Motor neuron (in vitro differentiated cells): ENCODE results near the gene ADAM33. TPM values are rescaled to one million over a fixed set of nuclear protein-coding genes. Genes with fewer than 3 reads are reported as not detected.

ENCODE experiments used
- ATAC-seq, 8 experiments: fragments of 200-7000 bp; cut with Tn5 transposase; replicated peaks in 6 of 8; 2 replicates each; pipeline ENCODE4 v1.8.0; 2021; ENCODE audit warnings: mild to moderate bottlenecking in 8 of 8, moderate library complexity in 8 of 8
- H3K27ac ChIP-seq, 2 donors: fragments of 250-450 bp; sonication (Bioruptor Pico); 2 replicates each; pipeline ENCODE4 v1.9.0; 2021; ENCODE audit warnings: antibody characterized with exemption in 2 of 2, mild to moderate bottlenecking in 2 of 2, moderate library complexity in 1 of 2
- H3K4me1 ChIP-seq, 2 donors: fragments of 250-450 bp; sonication (Bioruptor Pico); replicated peaks in 1 of 2; 2 replicates each; pipeline ENCODE4 v1.6.1; 2021; ENCODE audit warnings: antibody characterized with exemption in 2 of 2, mild to moderate bottlenecking in 2 of 2, moderate library complexity in 1 of 2
- H3K4me3 ChIP-seq, 5 donors: fragments of 250-450 bp; sonication (Bioruptor Pico); 2 replicates each; pipeline ENCODE4 v1.9.0; 2021; ENCODE audit warnings: antibody characterized with exemption in 5 of 5, mild to moderate bottlenecking in 5 of 5, moderate library complexity in 4 of 5
- WGBS, 10 experiments: fragments of 450-650 bp; shearing (Covaris generic); methylation state at CpG; one replicate each; pipeline ENCODE4 v1.0.0; 2022; 5-methylcytosine and 5-hydroxymethylcytosine counted together
- in situ Hi-C, 9 experiments: fragments of 400-800 bp; cut with MboI; loops; one replicate each; pipeline ENCODE4 v1.15.0; 2021; ENCODE audit warnings: low sequenced_read_pairs in 9 of 9, low pct_unique_long_range_greater_than_20kb in 2 of 9; ENCODE audit not compliant: unreplicated experiment in 9 of 9
- total RNA-seq, 8 experiments: library from RNA; unstranded; fragments of 300-600 nt; gene quantifications; 2 replicates each; pipeline versions ENCODE4 v1.2.3 to v1.2.4, GENCODE V29; 2022

The ADAM33 gene, protein sequence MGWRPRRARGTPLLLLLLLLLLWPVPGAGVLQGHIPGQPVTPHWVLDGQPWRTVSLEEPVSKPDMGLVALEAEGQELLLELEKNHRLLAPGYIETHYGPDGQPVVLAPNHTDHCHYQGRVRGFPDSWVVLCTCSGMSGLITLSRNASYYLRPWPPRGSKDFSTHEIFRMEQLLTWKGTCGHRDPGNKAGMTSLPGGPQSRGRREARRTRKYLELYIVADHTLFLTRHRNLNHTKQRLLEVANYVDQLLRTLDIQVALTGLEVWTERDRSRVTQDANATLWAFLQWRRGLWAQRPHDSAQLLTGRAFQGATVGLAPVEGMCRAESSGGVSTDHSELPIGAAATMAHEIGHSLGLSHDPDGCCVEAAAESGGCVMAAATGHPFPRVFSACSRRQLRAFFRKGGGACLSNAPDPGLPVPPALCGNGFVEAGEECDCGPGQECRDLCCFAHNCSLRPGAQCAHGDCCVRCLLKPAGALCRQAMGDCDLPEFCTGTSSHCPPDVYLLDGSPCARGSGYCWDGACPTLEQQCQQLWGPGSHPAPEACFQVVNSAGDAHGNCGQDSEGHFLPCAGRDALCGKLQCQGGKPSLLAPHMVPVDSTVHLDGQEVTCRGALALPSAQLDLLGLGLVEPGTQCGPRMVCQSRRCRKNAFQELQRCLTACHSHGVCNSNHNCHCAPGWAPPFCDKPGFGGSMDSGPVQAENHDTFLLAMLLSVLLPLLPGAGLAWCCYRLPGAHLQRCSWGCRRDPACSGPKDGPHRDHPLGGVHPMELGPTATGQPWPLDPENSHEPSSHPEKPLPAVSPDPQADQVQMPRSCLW
- 10 to 100 TPM in 2 of 8 experiments, 1 to 10 TPM in 2, under 1 TPM in 3, not detected in 1; 0.17 to 62.3 (median 1.2) TPM for total RNA-seq

- ATAC-seq = peak; percentile 23 to 68 (median 52)
- peaks cover 5 to 7% of the 10 kb centered on the region in 2 donors for H3K4me1 ChIP-seq
- H3K27ac ChIP-seq = no peak within 1 kb of the TSS
- 0 to 85% (median 28%) methylated on average over 1 to 15 of the region's 65 CpGs; no CpG with 5 or more reads in 2 of the 10 experiments for WGBS, 10 experiments
- in situ Hi-C loops = no loop called here
- no peak within 1 kb of the TSS for H3K4me3 ChIP-seq
Measured at GRCh38 chr20:3681931-3682781, at the start of gene ADAM33. Gene ADAM33 (minus strand): TSS chr20:3682010. CDS start chr20:3682004, 6 bp downstream.

GRCh38 chr20:3730803-3731672 lies 49.2 kb upstream of the ADAM33 start:
- in situ Hi-C loops = no loop called here
- peaks cover 4 to 18% of the 10 kb centered on the region in 2 donors for H3K4me1 ChIP-seq
- no peak overlapping the region for H3K27ac ChIP-seq
- H3K4me3 ChIP-seq = no peak overlapping the region
- peak in 2 of 8 experiments; percentile 1 to 12 for ATAC-seq
- WGBS, 10 experiments = 20 to 100% (median 89%) methylated on average over 1 to 7 of the region's 12 CpGs; no CpG with 5 or more reads in 4 of the 10 experiments

GRCh38 chr20:3729811-3730540 lies 48.2 kb upstream of the ADAM33 start:
- WGBS, 10 experiments = 0 to 100% (median 24%) methylated on average over 1 to 3 of the region's 8 CpGs; no CpG with 5 or more reads in 4 of the 10 experiments
- peak in 2 of 8 experiments; percentile 12 to 13 for ATAC-seq
- in situ Hi-C loops = no loop called here
- Histone ChIP-seq H3K4me1 (peaks cover 4 to 17% of the 10 kb centered on the region in 2 donors), H3K4me3 (no peak overlapping the region), H3K27ac (no peak overlapping the region)

GRCh38 chr20:3729378-3729777 lies 47.6 kb upstream of the ADAM33 start:
- H3K4me1 ChIP-seq = peaks cover 4 to 17% of the 10 kb centered on the region in 2 donors
- no peak overlapping the region for H3K4me3 ChIP-seq
- WGBS, 10 experiments = 60 to 100% (median 85%) methylated on average over 1 to 2 of the region's 6 CpGs; no CpG with 5 or more reads in 6 of the 10 experiments
- in situ Hi-C loops = no loop called here
- ATAC-seq = no peak
- H3K27ac ChIP-seq = no peak overlapping the region

DNA sequence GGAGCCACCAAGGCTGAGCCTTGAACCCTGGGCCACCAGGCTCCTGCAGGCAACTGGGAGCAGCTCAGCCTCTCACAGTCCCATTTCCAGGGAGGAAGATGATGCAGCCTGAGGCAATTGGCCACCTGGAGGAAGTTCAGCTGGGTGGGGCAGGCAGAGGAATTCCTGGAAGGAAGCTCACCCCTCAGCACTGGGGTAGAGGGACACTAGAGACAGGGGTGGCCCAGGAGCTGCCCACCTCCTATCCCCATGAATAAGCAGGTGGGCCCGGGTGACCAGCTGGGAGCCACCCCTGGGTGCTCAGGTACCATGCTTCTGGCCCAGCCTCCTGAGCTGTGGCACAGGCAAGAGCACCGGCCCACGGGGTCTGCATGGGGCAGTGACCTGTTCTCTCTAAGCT lies 47.1 kb upstream of the ADAM33 start:
- ATAC-seq = no peak
- Histone ChIP-seq H3K4me1 (peaks cover 4 to 17% of the 10 kb centered on the region in 2 donors), H3K4me3 (no peak overlapping the region), H3K27ac (no peak overlapping the region)
- 86% methylated on average over 2 of the region's 3 CpGs; no CpG with 5 or more reads in 9 of the 10 experiments for WGBS, 10 experiments
- in situ Hi-C loops = no loop called here

GRCh38 chr20:3728354-3728753 lies 46.5 kb upstream of the ADAM33 start:
- Histone ChIP-seq H3K4me1 (peaks cover 4 to 17% of the 10 kb centered on the region in 2 donors), H3K4me3 (no peak overlapping the region), H3K27ac (no peak overlapping the region)
- WGBS, 10 experiments = 67 to 80% (median 75%) methylated on average over 1 to 4 of the region's 5 CpGs; no CpG with 5 or more reads in 7 of the 10 experiments
- no peak for ATAC-seq
- in situ Hi-C loops = no loop called here

DNA sequence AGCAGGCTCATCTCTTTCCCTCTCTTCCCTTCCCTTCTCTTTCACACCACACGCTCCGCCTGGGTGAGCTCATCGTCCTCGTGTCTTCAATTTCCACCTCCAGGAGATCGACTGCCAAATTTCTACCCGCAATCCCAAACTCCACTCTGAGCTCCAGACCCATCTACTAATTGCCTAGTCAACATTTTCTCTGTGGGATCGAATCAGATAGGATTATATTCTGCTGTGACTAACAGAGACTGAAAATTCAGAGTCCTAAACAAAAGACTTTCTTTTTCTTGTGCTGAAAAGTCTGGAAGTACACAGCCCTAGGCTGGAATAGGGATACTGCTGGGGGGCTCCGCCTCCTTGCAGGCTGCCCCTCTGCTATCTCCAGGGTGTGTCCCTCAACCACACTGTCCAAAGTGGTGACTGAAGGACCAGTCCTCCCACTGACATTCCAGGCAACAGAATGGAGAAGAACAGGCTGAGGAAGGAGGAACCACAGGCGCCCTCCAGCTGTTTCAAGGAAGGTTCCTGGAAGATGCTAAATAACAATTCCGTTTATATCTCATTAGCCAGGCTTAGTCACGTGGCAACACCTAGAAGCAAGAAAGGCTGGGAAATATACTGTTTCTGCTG lies 45.7 kb upstream of the ADAM33 start:
- WGBS, 10 experiments = 0 to 80% (median 33%) methylated on average over 1 to 10 of the region's 11 CpGs
- Histone ChIP-seq H3K4me3 (no peak overlapping the region), H3K4me1 (peaks cover 4 to 13% of the 10 kb centered on the region in 2 donors), H3K27ac (no peak overlapping the region)
- in situ Hi-C loops = no loop called here
- ATAC-seq = peak in 7 of 8 experiments; percentile 20 to 69 (median 42)

DNA sequence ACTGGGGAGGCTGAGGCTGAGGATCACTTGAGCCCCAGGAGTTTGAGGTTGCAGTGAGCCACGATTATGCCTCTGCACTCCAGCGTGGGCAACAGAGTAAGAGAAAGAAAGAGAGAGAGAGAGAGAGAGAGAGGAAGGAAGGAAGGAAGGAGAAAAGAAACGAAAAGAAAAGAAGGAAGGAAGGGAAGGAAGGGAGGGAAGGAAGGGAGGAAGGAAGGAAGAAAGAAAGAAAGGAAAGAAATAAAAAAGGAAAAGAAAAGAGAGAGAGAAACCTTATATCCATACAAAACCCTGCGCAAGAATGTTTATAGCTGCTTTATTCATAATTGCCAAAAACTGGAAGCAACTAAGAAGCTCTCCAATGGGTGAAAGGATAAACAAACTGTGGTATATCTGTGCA lies 42.5 kb upstream of the ADAM33 start:
- 58 to 100% (median 75%) methylated on average over 1 to 4 of the region's 4 CpGs; no CpG with 5 or more reads in 1 of the 10 experiments for WGBS, 10 experiments
- Histone ChIP-seq H3K27ac (no peak overlapping the region), H3K4me3 (no peak overlapping the region), H3K4me1 (peaks cover 0 to 4% of the 10 kb centered on the region in 2 donors)
- in situ Hi-C loops = no loop called here
- ATAC-seq = no peak

- 68 to 100% (median 90%) methylated on average over 1 to 8 of the region's 8 CpGs; no CpG with 5 or more reads in 4 of the 10 experiments for WGBS, 10 experiments
- no peak overlapping the region for H3K4me3 ChIP-seq
- in situ Hi-C loops = no loop called here
- H3K4me1 ChIP-seq = peaks cover 0 to 4% of the 10 kb centered on the region in 2 donors
- ATAC-seq = no peak
- no peak overlapping the region for H3K27ac ChIP-seq
Measured at GRCh38 chr20:3723284-3723683, 41.5 kb upstream of the ADAM33 start.

DNA sequence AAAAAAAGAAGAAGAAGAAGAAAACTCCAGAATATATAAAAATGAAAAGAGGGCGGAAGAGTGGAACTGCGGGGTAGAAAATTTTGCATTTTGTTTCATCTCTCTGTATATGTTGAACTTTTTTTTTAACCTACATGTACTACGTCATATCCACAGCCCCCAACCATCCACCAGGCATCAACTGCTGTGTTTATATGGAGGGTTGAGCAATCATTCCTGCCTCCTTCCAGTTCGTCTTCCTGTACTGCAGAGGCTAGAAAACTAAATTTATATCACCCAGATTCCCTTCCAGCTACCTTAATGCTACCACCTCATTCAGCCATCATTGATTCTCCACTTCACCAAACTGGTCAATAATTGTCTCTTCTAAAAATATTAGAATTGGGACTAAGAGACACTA lies 40.1 kb upstream of the ADAM33 start:
- H3K27ac ChIP-seq = no peak overlapping the region
- 80 to 97% (median 87%) methylated on average over 1 to 4 of the region's 4 CpGs for WGBS, 10 experiments
- no peaks in the 10 kb centered on the region for H3K4me1 ChIP-seq
- ATAC-seq = no peak
- in situ Hi-C loops = no loop called here
- H3K4me3 ChIP-seq = no peak overlapping the region

DNA sequence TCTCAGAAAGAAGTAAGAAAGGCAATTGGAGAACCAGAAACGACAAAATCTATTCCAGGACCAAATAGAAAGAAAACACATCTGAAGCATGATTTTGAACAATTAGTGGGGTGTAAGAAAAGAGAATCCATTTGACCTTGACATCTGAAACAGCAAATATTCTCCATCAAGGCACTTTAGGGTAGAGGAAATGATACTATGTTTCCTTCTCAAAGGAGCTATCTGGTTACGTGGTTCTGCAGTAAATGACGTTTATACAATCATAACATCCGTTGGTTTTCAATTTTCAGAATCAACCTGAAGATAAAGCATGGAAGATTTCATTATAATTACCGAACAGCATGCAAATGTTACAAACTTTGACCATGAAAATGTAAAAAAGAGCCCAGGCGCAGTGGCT lies 38.8 kb upstream of the ADAM33 start:
- H3K4me1 ChIP-seq = no peaks in the 10 kb centered on the region
- WGBS, 10 experiments = 17 to 75% (median 60%) methylated on average over 1 to 6 of the region's 6 CpGs
- in situ Hi-C loops = no loop called here
- no peak overlapping the region for H3K4me3 ChIP-seq
- H3K27ac ChIP-seq = no peak overlapping the region
- no peak for ATAC-seq
